Dermis microvascular lymphatic vessel endothelial cell (primary cell): ENCODE data around the gene POLR2H. TPM values are rescaled to one million over a fixed set of nuclear protein-coding genes. Genes with fewer than 3 reads are reported as not detected.

Experiments used
- DNase-seq, 2 donors: peaks; one replicate each; pipeline versions ENCODE4 v3.0.0 to v3.0.0-alpha.2; 2010; ENCODE audit warnings: low read depth in 2 of 2
- total RNA-seq: library from RNA; depleted of rRNA; stranded (reverse); fragments of >200 nt; gene quantifications from 2 replicates; pipeline ENCODE4 v1.2.1, GENCODE V29; 2014

The POLR2H gene
- total RNA-seq, 1 donor from 2014 or later, result 82.8 TPM

DNA sequence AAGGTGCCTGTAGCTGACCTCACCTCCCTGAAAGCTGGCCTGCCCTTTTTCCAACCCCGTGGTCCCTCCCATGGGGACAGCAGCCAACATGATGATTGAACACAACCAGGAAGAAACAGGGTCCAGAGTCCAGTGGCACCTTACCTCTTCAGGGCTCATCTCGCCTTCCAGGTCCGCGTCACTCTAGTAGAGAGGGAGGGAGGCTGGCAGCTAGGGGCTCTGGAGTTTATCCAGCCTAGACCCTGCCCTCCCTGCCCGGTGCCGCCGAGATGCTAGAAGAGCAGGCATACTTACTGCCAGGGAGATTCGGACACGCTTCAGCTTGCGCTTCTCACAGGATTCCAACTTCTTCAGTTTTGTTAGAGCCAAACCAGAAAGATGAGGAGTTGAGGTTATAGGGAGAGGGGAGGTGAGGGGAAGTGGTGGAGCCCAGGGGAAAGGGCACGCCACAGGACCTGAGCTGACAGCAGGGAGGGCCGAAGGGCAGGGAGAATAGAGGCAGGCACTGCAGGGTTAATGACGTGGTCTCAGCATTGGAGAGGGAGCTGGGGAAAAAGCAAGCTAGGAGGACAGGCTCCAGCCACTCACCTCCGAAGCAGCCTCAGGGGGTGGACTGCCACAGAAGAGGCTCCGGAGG lies 9.2 kb upstream of the POLR2H start:
- DNase-seq, result no peak

GRCh38 chr3:184352897-184353545 lies 8.5 kb upstream of the POLR2H start:
- DNase-seq, result no peak

DNA sequence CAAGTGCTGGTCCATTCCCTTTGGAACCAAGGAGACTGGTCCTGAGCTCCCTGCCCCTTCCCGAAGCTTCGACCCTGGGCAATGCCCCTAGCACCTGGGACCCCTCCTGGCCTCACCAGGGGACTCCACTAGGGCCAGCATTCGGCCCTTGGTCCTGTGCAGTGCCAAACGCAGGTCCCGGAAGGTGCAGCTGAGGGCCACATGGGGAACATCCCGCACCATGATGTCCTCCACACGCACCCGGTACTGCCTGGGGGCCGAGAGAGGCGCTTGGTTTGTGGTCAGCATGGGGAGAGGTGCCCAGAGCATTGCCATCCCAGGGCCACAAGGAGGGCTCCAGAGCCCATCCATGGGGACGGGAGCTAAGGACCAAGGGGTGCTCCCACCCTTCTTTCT lies 8.0 kb upstream of the POLR2H start:
- no peak for DNase-seq

DNA sequence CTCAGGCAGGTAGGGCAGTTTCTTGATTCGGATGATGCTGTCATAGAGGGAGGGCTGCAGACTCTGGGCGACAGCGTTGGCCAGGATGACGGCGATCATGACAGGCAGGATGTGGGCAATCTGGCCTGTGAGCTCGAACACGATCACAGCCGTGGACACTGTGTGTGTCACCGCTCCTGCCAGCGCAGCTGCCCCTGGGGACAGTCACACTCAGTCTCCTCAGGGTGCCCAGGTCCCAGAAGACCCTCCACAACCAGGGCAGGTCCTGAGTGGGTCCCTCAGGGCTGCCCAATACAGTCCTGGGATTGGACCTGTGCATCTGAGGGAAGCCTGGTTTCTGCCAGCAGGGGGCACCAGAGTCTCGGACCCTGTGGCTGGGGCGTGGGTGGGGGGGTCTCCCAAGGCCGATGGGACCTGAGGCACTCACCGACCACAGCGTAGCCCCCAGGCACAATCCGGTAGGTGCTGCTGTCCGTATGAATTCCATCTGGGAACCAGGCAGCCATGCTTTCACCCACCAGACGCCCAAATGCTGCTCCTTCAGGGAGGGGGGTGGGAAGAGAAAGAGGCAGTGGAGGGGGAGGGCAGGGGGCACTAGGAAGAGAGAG lies 7.3 kb upstream of the POLR2H start:
- DNase-seq, result peak in 1 of 2 donors; percentile 42

- DNase-seq, result no peak
Observed at GRCh38 chr3:184354754-184355153, 6.8 kb upstream of the POLR2H start.

DNA sequence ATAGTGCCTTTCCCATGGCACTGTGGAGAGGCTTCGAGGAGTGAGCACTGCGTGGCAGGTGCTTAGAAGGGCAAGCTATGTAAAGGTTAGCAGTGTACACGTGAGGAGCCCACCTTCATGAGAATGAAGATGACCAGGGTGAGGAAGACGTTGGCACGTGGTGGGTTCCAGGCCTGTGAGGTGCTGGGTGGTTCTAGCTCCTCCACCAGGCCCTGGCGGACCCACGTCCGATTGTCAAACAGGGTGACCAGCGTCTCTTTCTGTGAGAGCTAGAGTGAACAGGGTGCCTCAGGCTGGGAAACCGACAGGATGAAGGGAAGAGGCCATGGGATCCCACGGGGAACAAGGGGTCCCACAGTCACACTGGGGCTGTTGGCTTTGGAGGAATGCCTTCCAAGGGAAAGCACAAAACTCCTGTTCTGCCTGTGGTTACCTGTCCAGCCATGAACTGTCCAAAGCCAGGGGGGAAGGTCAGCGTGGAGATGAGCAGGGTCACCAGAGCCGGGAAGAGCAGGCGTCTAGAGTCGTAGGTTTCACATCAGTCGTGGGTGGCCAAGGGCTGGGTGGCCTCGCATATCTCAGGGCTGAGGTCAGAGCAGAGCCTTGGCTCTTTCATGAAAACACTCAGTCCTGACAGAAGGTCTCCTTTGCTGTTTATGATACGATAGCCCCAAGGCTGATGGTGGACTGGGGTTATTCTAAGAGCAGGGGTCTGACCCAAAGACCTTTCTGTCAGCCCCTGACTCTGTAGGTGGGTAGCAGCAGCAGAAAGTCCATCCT lies 6.1 kb upstream of the POLR2H start:
- no peak for DNase-seq

DNA sequence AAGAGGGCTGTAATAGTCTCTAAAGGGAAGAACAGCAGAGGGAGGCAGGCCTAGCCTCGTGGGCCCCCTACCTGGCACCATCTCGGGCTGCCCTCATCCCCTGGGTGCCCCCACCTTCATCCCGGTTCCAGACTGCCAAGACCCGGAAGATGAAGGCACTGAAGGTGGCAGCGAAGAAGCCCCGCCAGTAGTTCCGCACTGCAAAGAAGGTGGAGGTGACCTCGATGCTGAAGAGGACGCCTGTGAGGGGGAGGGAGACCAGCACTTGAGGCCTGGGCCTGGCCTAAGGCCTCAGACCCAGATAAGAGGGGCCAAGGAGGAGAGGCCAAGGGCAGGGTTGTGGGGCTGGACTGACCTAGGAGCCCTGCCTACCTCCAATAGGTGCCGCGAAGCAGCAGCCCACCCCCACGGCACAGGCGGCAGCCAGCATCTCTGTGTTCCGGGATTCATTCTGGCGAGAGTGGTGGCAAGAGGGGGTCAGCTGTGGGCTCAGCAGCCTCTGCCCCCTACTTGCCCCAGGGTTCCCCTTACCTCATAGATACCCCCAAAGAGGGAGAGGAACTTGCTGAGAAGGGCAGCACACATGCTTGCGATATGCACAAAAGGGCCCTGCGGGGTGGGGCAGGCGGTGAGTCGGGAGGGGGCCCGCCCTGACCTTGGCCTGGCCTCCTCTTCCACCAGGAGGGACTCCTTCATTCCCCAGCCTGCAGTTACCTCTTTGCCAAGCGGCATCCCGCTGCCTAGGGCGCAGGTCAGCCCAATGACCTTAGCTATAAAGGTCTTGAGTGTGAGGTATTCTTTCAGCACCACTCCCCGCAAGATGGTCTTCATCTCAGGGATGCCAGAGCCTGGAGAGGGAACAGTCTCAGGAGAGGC lies 4.0 kb upstream of the POLR2H start:
- DNase-seq, result no peak

DNA sequence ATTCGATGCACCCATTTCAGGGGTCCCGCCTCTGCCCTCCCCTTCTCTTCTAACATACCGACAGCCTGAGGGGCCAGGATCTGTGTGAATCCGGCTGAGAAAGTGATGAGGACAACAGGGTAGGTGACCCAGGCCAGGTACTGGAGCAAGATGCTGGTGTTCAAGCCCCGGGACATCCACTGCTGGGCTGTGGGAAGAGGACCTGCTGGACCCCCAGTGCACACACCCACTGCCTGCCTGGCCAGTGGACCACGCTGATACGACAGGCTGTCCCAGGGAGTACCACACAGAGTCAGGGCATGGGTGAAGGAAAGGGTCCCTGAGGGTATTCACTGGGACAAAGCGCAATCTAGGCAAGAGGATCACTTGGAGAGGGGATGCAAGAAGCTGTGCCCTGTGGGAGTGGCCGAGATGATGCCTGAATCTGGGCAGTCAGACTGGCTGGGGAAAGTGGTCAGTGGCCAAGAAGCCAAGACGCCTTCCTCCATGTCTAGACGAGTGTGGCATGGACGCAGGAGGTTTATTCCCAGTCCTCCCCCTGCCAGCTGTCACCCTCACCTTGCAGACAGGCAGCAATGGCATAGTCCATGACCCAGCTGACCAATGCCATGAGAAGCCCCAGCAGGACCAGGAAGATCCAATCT lies 3.3 kb upstream of the POLR2H start:
- no peak for DNase-seq

DNA sequence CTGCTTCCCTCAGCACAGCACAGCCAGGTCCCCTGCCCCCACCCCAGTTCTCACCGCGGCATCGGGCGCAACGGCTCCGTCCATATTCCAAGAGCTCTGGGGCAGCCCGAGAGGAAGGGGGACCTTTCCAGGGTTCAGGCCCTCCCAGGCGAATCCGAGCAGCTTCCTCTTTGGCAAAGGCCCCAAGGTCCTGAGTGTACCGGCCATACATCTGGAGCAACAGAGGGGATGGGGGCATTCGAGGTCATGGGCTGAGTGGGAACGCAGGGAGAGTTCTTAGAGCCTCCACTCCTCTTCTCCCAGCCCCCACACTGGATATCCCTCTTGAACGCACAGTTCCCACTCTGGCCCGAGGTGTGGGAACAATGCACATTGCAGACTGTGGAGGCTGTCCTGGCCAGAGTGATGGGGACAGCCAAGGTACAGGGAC lies 2.6 kb upstream of the POLR2H start:
- no peak for DNase-seq

DNA sequence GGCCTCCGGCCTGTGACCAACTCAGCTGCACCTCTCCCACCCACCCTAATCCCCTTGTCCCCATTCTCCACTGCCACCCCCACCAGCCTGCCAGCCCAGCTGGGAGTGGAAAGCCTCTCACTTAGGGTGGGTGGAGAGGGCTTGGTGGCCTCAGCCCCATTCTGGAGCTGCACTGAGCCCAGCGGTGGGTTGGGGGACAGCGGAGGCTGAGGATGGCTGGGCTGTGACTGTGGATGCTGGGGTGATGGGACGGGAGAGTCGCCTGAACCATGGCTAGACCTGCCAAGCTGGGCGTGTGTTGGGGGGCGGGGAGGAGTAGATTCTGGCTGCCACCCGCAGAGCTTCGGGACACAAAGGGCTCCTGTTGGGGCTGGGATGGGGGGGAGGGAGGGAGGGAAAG lies 1.9 kb upstream of the POLR2H start:
- DNase-seq, result no peak

- DNase-seq, result no peak
Observed at GRCh38 chr3:184360070-184360928, 1.2 kb upstream of the POLR2H start.

- no peak for DNase-seq
Observed at GRCh38 chr3:184360929-184361531, 480 bp upstream of the POLR2H start.

DNA sequence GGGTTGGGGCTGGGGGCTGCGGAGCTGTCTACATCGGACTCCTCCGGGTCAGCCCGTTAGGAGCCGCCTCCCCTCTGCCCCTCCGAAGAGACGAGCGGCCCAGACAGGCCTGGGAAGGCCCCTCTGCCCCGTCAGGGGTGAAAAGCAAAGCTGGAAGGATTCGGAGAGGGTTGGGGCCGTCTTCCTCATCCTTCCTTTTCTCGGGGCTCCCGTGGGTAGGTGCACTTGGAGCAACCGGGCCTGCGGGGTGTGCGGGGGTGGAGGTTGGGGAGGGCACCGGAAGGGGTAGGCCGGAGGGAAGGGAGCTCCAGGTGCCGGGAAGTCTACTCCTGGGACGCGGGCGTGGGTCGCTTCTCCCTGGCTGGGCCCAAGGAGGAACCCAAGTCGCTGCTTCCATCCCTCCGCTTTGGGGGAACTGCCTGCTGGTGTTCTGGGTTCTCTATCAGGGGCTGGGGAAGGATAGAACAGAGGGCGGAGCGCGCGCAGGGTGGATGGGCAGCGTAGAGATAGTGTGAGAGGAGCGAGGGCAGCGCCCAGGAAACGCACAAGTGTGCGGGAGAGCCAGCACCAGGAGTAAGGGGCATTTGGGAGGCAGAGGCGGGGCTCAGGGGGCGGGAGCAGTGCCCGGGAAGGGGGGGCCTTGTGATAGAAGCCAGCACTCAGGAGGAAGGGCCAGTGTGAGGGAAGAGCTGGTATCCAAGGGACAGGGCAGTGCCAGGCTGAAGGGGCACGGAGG lies 590 bp downstream of the POLR2H start:
- DNase-seq, result no peak

- DNase-seq, result peak; percentile 94 to 97
Observed at GRCh38 chr3:184362668-184363546, 1.4 kb downstream of the POLR2H start.

- peak in 1 of 2 donors; percentile 55 for DNase-seq
Observed at GRCh38 chr3:184366619-184367289, 5.2 kb downstream of the POLR2H start.

DNA sequence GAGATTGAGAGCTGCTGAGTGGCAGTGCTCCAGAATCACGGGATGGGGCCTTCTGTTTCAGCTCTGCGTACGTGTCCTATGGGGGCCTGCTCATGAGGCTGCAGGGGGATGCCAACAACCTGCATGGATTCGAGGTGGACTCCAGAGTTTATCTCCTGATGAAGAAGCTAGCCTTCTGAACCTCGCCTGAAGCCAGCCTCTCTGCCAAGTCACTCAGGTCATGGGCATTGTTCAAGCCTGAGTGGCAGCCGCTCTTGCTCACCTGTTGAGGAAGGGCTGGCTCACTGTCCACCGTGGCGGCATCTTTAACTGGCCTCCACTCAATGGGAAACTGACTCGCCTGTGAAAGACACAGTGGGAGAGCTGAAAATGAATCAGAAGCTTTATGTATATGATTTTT lies 6.6 kb downstream of the POLR2H start:
- DNase-seq, result peak in 1 of 2 donors; percentile 11

GRCh38 chr3:184368586-184369183 lies 7.2 kb downstream of the POLR2H start:
- DNase-seq, result peak in 1 of 2 donors; percentile 77
